HepG2 (cell line): ENCODE data around the gene TNFSF11.

Experiments
- CBX5 ChIP-seq: sonication (generic); formaldehyde crosslinking; IDR thresholded peaks from 2 replicates; pipeline ENCODE4 v1.4.0; 2020; ENCODE audit warnings: missing genetic modification reagents, borderline replicate concordance
- KMT2B ChIP-seq: IDR thresholded peaks from 2 replicates; pipeline ENCODE4 v1.6.1; 2016; ENCODE audit warnings: missing genetic modification reagents, missing compliant biosample characterization
- MEIS1 ChIP-seq: sonication (generic); formaldehyde crosslinking; IDR thresholded peaks from 2 replicates; pipeline ENCODE4 v1.9.0; 2021; ENCODE audit warnings: mild to moderate bottlenecking, missing genetic modification reagents, moderate library complexity, borderline replicate concordance
- POLR2A ChIP-seq, 2 experiments: IDR thresholded peaks; 2 replicates each; pipeline ENCODE4 v1.6.1; 2011; ENCODE audit warnings: low read depth in 2 of 2, low read length in 2 of 2, mild to moderate bottlenecking in 1 of 2, moderate library complexity in 1 of 2; ENCODE audit not compliant: insufficient read depth in 1 of 2
- ZNF12 ChIP-seq: sonication (generic); formaldehyde crosslinking; IDR thresholded peaks from 2 replicates; pipeline ENCODE4 v1.5.0; 2020; ENCODE audit warnings: missing genetic modification reagents
- ZZZ3 ChIP-seq: sonication (generic); formaldehyde crosslinking; IDR thresholded peaks from 2 replicates; pipeline ENCODE4 v1.4.0; 2020; ENCODE audit warnings: missing genetic modification reagents, mild to moderate bottlenecking, borderline replicate concordance
- TF ChIP-seq, protein P1 (sequence below): sonication (generic); formaldehyde crosslinking; IDR thresholded peaks from 2 replicates; pipeline ENCODE4 v1.8.0; 2022; ENCODE audit warnings: missing genetic modification reagents, mild to moderate bottlenecking, borderline replicate concordance
- TF ChIP-seq, protein P2 (sequence below): sonication (generic); formaldehyde crosslinking; IDR thresholded peaks from 2 replicates; pipeline ENCODE4 v1.4.0; 2020; ENCODE audit warnings: missing genetic modification reagents

DNA sequence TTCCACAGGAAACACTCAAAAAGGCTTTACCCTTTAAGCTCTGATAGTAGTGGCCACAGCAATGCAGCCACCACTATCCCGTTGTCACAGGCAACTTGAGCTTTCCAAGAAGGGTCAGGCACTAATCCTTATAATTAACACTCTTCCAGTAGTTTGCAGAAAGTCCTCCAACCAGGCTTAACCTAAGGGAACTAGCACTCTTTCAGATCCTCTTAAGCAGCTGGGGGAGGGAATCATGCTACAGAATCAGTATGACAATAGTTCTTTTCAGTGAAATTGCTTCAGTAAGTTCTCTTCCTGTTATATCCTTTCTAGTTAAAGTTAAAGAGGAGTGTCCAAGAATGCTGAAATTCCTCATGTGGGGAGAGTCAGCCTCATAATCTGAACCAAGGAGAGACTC, 82.2 kb downstream of the TNFSF11 start:
- TF ChIP-seq, protein P1, sequence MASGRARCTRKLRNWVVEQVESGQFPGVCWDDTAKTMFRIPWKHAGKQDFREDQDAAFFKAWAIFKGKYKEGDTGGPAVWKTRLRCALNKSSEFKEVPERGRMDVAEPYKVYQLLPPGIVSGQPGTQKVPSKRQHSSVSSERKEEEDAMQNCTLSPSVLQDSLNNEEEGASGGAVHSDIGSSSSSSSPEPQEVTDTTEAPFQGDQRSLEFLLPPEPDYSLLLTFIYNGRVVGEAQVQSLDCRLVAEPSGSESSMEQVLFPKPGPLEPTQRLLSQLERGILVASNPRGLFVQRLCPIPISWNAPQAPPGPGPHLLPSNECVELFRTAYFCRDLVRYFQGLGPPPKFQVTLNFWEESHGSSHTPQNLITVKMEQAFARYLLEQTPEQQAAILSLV (CRISPR knock-in tag): no peak
- TF ChIP-seq, protein P2, sequence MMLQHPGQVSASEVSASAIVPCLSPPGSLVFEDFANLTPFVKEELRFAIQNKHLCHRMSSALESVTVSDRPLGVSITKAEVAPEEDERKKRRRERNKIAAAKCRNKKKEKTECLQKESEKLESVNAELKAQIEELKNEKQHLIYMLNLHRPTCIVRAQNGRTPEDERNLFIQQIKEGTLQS (CRISPR knock-in tag): no peak
- TF ChIP-seq ZNF12 (CRISPR knock-in tag): no peak
- no peak for TF ChIP-seq KMT2B (CRISPR knock-in tag)
- TF ChIP-seq POLR2A (IDR thresholded peaks at IDR 0.05; ENCODE audit: insufficient read depth in 1 of 2, low read depth in 2 of 2, low read length in 2 of 2): no peak
- no peak for TF ChIP-seq ZZZ3 (CRISPR knock-in tag)
- TF ChIP-seq CBX5 (CRISPR knock-in tag): no peak
- no peak for TF ChIP-seq MEIS1 (CRISPR knock-in tag)
